SH-SY5Y (cell line): ENCODE measurements around the gene ELOA.

Experiments used
- GATA2 ChIP-seq: IDR thresholded peaks from 2 replicates; pipeline ENCODE4 v1.6.1; 2011; ENCODE audit warnings: mild to moderate bottlenecking, low read depth, low read length
- GATA3 ChIP-seq: IDR thresholded peaks from 2 replicates; pipeline ENCODE4 v1.6.1; 2011; ENCODE audit warnings: low read depth, mild to moderate bottlenecking, low read length, moderate library complexity

DNA sequence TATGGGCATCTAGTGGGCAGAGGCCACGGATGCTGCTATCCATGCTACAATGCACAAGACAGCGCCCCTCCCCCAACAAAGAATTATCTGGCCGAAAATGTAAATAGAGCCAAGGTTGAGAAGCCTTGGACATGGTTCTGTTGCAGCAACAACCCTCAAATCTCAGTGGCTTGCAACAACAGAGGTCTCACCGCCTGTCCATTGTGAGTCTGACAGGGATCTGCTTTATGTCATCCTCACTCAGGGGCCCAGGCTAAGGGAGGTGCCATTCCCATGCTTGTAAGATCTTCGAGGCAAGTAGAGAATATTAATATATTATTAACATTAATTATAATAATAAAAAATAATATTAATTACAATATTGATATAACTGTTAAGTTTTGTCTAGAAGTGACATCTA lies 25.5 kb downstream of the ELOA start:
- TF ChIP-seq GATA2 (no peak), GATA3 (no peak)
